ENCODE data around the gene PGS1. TPM values are rescaled to one million over a fixed set of nuclear protein-coding genes. Genes with fewer than 3 reads are reported as not detected.
A peak's percentile ranks its signal among the peaks of the same experiment; 100 is the strongest.

PGS1 gene
- total RNA-seq, 2 donors from 2014 or later = 29.2 to 57.4 TPM

GRCh38 chr17:78381601-78382232, 3.3 kb downstream of the PGS1 start:
- intact Hi-C loops (cut with DNase I) = no loop called here
- H3K27ac ChIP-seq = peak overlapping the region in 1 of 2 donors; percentile 46
- H3K36me3 ChIP-seq = no peaks in the 10 kb centered on the region
- H3K27me3 ChIP-seq (replicated peaks; ENCODE audit: insufficient read depth) = no peaks in the 10 kb centered on the region
- DNase-seq (ENCODE audit: low spot score) = no peak
- WGBS = 64% methylated on average over 12 of the region's 12 CpGs
- TF ChIP-seq POLR2AphosphoS5 (IDR thresholded peaks at IDR 0.05) = peak; percentile 25
- no peak for TF ChIP-seq CTCF (IDR thresholded peaks at IDR 0.05)
- H3K9me3 ChIP-seq = no peaks in the 10 kb centered on the region
- H3K4me1 ChIP-seq (replicated peaks) = peaks cover 24% of the 10 kb centered on the region
- H3K4me3 ChIP-seq = no peak overlapping the region

- TF ChIP-seq CTCF (IDR thresholded peaks at IDR 0.05) (no peak), POLR2AphosphoS5 (IDR thresholded peaks at IDR 0.05) (peak; percentile 93), POLR2A (IDR thresholded peaks at IDR 0.05) (peak; percentile 44)
- Histone ChIP-seq H3K27me3 (replicated peaks; ENCODE audit: insufficient read depth) (no peaks in the 10 kb centered on the region), H3K4me3 (no peak overlapping the region), H3K9me3 (no peaks in the 10 kb centered on the region), H3K4me1 (replicated peaks) (peaks cover 20% of the 10 kb centered on the region), H3K27ac (peak overlapping the region; percentile 58 to 70), H3K36me3 (no peaks in the 10 kb centered on the region)
- peak; percentile 80 for DNase-seq (ENCODE audit: low spot score)
- intact Hi-C loops (cut with DNase I) = no loop called here
- 22% methylated on average over 15 of the region's 15 CpGs for WGBS
These were observed 5.4 kb downstream of the PGS1 start for GRCh38 chr17:78383725-78384471.

- Histone ChIP-seq H3K4me1 (replicated peaks) (peaks cover 16% of the 10 kb centered on the region), H3K27me3 (replicated peaks; ENCODE audit: insufficient read depth) (no peaks in the 10 kb centered on the region), H3K27ac (peak overlapping the region; percentile 58 to 70), H3K36me3 (no peaks in the 10 kb centered on the region), H3K9me3 (no peaks in the 10 kb centered on the region), H3K4me3 (no peak overlapping the region)
- TF ChIP-seq POLR2A (IDR thresholded peaks at IDR 0.05) (no peak), POLR2AphosphoS5 (IDR thresholded peaks at IDR 0.05) (no peak), CTCF (IDR thresholded peaks at IDR 0.05) (no peak)
- intact Hi-C loops (cut with DNase I) = no loop called here
- no peak for DNase-seq (ENCODE audit: low spot score)
- 75% methylated on average over 23 of the region's 23 CpGs for WGBS
These were observed 6.2 kb downstream of the PGS1 start for GRCh38 chr17:78384479-78385175.

GRCh38 chr17:78387977-78388941, 9.8 kb downstream of the PGS1 start:
- TF ChIP-seq POLR2A (IDR thresholded peaks at IDR 0.05) = no peak
- peak; percentile 85 for TF ChIP-seq POLR2AphosphoS5 (IDR thresholded peaks at IDR 0.05)
- TF ChIP-seq CTCF (IDR thresholded peaks at IDR 0.05) = no peak
- WGBS = 30% methylated on average over 10 of the region's 10 CpGs
- peak; percentile 78 for DNase-seq (ENCODE audit: low spot score)
- Histone ChIP-seq H3K27me3 (replicated peaks; ENCODE audit: insufficient read depth) (no peaks in the 10 kb centered on the region), H3K36me3 (no peaks in the 10 kb centered on the region), H3K4me1 (replicated peaks) (peaks cover 11% of the 10 kb centered on the region), H3K4me3 (no peak overlapping the region), H3K9me3 (no peaks in the 10 kb centered on the region), H3K27ac (peak overlapping the region; percentile 67 to 70)
- intact Hi-C loops (cut with DNase I) = no loop called here

All from prostate gland (tissue), 2 donors.